Superior temporal gyrus (tissue), 1 donor: ENCODE results near the gene TENM4.

Experiments used
- DNase-seq: peaks from one replicate; pipeline ENCODE4 v3.0.0-alpha.2; 2016; ENCODE audit errors: extremely low spot score

The TENM4 gene

GRCh38 chr11:79296141-79296540, 144.7 kb downstream of the TENM4 start:
- DNase-seq, result no peak

- DNase-seq, result no peak
These were observed 145.7 kb downstream of the TENM4 start for GRCh38 chr11:79294845-79295731.

- DNase-seq, result no peak
These were observed 148.9 kb downstream of the TENM4 start for GRCh38 chr11:79291948-79292347.

- DNase-seq, result no peak
These were observed 150.1 kb downstream of the TENM4 start for GRCh38 chr11:79290761-79291160.

- DNase-seq, result no peak
These were observed 152.9 kb downstream of the TENM4 start for GRCh38 chr11:79287952-79288351.

- no peak for DNase-seq
These were observed 155.1 kb downstream of the TENM4 start for GRCh38 chr11:79285756-79286155.

- no peak for DNase-seq
These were observed 164.0 kb downstream of the TENM4 start for GRCh38 chr11:79276736-79277325.

GRCh38 chr11:79274636-79275331, 166.0 kb downstream of the TENM4 start:
- no peak for DNase-seq

- no peak for DNase-seq
These were observed 167.0 kb downstream of the TENM4 start for GRCh38 chr11:79273781-79274180.

- no peak for DNase-seq
These were observed 171.1 kb downstream of the TENM4 start for GRCh38 chr11:79269611-79270307.

GRCh38 chr11:79266396-79266795, 174.4 kb downstream of the TENM4 start:
- DNase-seq, result no peak

- DNase-seq, result no peak
These were observed 175.0 kb downstream of the TENM4 start for GRCh38 chr11:79265756-79266322.

- no peak for DNase-seq
These were observed 176.5 kb downstream of the TENM4 start for GRCh38 chr11:79264284-79264683.

GRCh38 chr11:79263001-79263400, 177.8 kb downstream of the TENM4 start:
- no peak for DNase-seq

- no peak for DNase-seq
These were observed 178.6 kb downstream of the TENM4 start for GRCh38 chr11:79262221-79262620.

GRCh38 chr11:79261684-79262083, 179.1 kb downstream of the TENM4 start:
- no peak for DNase-seq

GRCh38 chr11:79259800-79260199, 181.0 kb downstream of the TENM4 start:
- no peak for DNase-seq

GRCh38 chr11:79258576-79258975, 182.3 kb downstream of the TENM4 start:
- DNase-seq, result no peak

- DNase-seq, result no peak
These were observed 184.9 kb downstream of the TENM4 start for GRCh38 chr11:79255965-79256364.

GRCh38 chr11:79253280-79253679, 187.6 kb downstream of the TENM4 start:
- peak; percentile 94 for DNase-seq

- no peak for DNase-seq
These were observed 191.4 kb downstream of the TENM4 start for GRCh38 chr11:79249295-79249993.
